Smooth muscle cell (in vitro differentiated cells): ENCODE results near the gene USP48. TPM values are rescaled to one million over a fixed set of nuclear protein-coding genes. Genes with fewer than 3 reads are reported as not detected.

ENCODE experiments used
- DNase-seq: peaks from one replicate; lab custom pipeline; 2025; ENCODE audit not compliant: unreplicated experiment; lab: John Stamatoyannopoulos, UW
- H2AFZ ChIP-seq: fragments of 200-600 bp; sonication (generic); 2 replicates; pipeline ENCODE4 v1.6.0; 2016; ENCODE audit warnings: antibody characterized with exemption, low read depth, mild to moderate bottlenecking
- H3F3A ChIP-seq: fragments of 200-600 bp; sonication (generic); 2 replicates; pipeline ENCODE4 v1.6.0; 2017; ENCODE audit warnings: antibody characterized with exemption, low read depth
- H3K27ac ChIP-seq: fragments of 200-600 bp; sonication (generic); 2 replicates; pipeline ENCODE4 v1.5.1; 2016; ENCODE audit warnings: low read depth, mild to moderate bottlenecking
- H3K27me3 ChIP-seq: fragments of 200-600 bp; sonication (generic); 2 replicates; pipeline ENCODE4 v1.6.1; 2016; ENCODE audit warnings: low read depth, mild to moderate bottlenecking
- H3K36me3 ChIP-seq: fragments of 200-600 bp; sonication (generic); 2 replicates; pipeline ENCODE4 v1.5.1; 2016; ENCODE audit warnings: low read depth
- H3K4me1 ChIP-seq: fragments of 200-600 bp; sonication (generic); 2 replicates; pipeline ENCODE4 v1.5.1; 2016; ENCODE audit warnings: low read depth
- H3K4me2 ChIP-seq: fragments of 200-600 bp; sonication (generic); 2 replicates; pipeline ENCODE4 v1.6.0; 2016; ENCODE audit warnings: mild to moderate bottlenecking
- H3K4me3 ChIP-seq: fragments of 200-600 bp; sonication (generic); 2 replicates; pipeline ENCODE4 v1.5.1; 2016; ENCODE audit warnings: mild to moderate bottlenecking
- H3K79me2 ChIP-seq: fragments of 200-600 bp; sonication (generic); 2 replicates; pipeline ENCODE4 v1.6.0; 2016; ENCODE audit warnings: low read depth, mild to moderate bottlenecking
- H3K9ac ChIP-seq: fragments of 200-600 bp; sonication (generic); 2 replicates; pipeline ENCODE4 v1.6.0; 2016; ENCODE audit warnings: low read depth
- H3K9me3 ChIP-seq: fragments of 200-600 bp; sonication (generic); replicated peaks from 2 replicates; pipeline ENCODE4 v1.5.1; 2016; ENCODE audit warnings: low read depth
- H4K20me1 ChIP-seq: fragments of 200-600 bp; sonication (generic); 2 replicates; pipeline ENCODE4 v1.6.0; 2016; ENCODE audit warnings: low read depth
- WGBS: methylation state at CpG from one replicate; pipeline ENCODE4 v1.1.7; 2016; ENCODE audit warnings: low lambda C conversion rate; 5-methylcytosine and 5-hydroxymethylcytosine counted together
- polyA plus RNA-seq: library from polyadenylated mRNA; unstranded; fragments of >200 nt; fragmentation: Nextera tagmentation; extraction: Ambion mirVana; gene quantifications from 2 replicates; pipeline ENCODE4 v1.2.1, GENCODE V29; 2016
- total RNA-seq: library from RNA; depleted of rRNA; stranded (reverse); fragments of >200 nt; gene quantifications from 2 replicates; pipeline ENCODE4 v1.2.3, GENCODE V29; 2014
- TF ChIP-seq, protein P1 (sequence below): fragments of 200-600 bp; sonication (generic); IDR thresholded peaks from 2 replicates; pipeline ENCODE4 v1.5.1; 2017; ENCODE audit warnings: borderline replicate concordance, mild to moderate bottlenecking, antibody characterized with exemption; ENCODE audit not compliant: insufficient read depth, poor library complexity, severe bottlenecking

USP48 gene
- total and polyA plus RNA-seq, 2 experiments from 2014 or later, result 34.5 to 76.0 TPM

DNA sequence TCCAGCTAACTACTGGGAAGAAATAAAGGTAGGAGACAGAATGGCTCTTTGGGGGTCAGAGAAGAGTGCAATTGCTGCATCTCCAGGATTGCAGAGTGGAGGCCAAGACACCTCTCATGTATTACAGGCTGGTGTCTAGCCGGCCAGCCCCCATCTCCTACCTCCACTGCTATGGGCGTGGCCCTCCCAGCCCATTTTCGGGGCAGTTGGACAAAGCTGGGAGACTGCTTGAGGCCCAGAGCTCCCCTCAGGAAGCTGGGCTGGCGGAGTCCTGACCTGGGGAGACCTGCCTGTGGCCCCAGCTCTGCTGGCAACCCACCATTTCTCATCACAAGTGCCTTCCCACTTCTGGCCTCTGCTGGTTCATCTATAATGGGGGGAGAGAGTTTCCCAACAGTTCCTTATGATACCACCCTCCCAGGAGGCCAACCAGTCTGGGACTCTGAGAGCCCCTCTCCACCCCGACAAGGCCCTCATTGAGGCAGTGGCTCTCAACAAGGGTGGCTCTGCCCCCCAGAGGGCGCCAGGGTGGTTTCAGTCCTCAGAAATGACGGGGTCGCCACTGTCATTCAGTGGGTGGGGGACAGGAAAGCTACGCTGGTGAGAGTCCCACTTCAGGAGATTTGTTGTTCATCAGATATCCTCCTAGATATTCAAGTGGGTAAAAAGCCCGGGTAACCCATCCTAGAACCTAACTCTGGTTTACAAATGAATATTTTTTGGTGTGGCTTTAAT lies 125.3 kb downstream of the USP48 start:
- DNase-seq, result no peak
- Histone ChIP-seq H3K27ac (no peak overlapping the region), H3K4me3 (no peak overlapping the region), H3K9me3 (no peaks in the 10 kb centered on the region), H3F3A (no peaks in the 10 kb centered on the region), H3K4me1 (no peaks in the 10 kb centered on the region), H4K20me1 (peaks cover 4% of the 10 kb centered on the region), H2AFZ (no peak overlapping the region), H3K9ac (no peak overlapping the region), H3K4me2 (no peak overlapping the region), H3K27me3 (peaks cover 18% of the 10 kb centered on the region), H3K79me2 (no peaks in the 10 kb centered on the region), H3K36me3 (no peaks in the 10 kb centered on the region)
- WGBS, result 75% methylated on average over 10 of the region's 10 CpGs
- TF ChIP-seq, protein P1, sequence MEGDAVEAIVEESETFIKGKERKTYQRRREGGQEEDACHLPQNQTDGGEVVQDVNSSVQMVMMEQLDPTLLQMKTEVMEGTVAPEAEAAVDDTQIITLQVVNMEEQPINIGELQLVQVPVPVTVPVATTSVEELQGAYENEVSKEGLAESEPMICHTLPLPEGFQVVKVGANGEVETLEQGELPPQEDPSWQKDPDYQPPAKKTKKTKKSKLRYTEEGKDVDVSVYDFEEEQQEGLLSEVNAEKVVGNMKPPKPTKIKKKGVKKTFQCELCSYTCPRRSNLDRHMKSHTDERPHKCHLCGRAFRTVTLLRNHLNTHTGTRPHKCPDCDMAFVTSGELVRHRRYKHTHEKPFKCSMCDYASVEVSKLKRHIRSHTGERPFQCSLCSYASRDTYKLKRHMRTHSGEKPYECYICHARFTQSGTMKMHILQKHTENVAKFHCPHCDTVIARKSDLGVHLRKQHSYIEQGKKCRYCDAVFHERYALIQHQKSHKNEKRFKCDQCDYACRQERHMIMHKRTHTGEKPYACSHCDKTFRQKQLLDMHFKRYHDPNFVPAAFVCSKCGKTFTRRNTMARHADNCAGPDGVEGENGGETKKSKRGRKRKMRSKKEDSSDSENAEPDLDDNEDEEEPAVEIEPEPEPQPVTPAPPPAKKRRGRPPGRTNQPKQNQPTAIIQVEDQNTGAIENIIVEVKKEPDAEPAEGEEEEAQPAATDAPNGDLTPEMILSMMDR, result no peak

DNA sequence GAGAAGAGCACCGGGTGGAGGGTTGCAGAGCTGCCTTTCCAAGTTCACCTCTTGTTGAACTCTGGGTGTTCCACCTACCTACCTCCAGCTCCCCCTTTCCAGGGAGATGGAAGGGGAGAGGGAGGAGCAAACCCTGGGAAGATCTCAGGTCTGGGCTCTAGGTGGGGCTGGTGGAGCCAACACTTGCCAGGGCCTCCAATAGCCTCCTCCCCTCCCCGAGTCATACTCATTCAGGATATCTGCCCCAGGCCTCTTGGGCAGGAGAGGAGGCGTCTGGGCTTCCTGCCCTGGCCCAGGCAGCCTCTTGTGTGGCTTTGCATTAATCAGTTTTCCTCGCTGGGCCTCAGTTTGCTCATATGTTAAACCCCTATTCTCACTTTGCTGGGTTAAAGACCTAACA lies 127.2 kb downstream of the USP48 start:
- Histone ChIP-seq H3K4me1 (no peaks in the 10 kb centered on the region), H3K27ac (no peak overlapping the region), H3K9ac (no peak overlapping the region), H3F3A (no peaks in the 10 kb centered on the region), H3K4me3 (no peak overlapping the region), H3K4me2 (no peak overlapping the region), H3K9me3 (no peaks in the 10 kb centered on the region), H2AFZ (no peak overlapping the region), H3K79me2 (no peaks in the 10 kb centered on the region), H4K20me1 (peaks cover 4% of the 10 kb centered on the region), H3K36me3 (no peaks in the 10 kb centered on the region), H3K27me3 (peaks cover 20% of the 10 kb centered on the region)
- no peak for DNase-seq
- TF ChIP-seq, protein P1, result no peak
- 37% methylated on average over 4 of the region's 4 CpGs for WGBS

DNA sequence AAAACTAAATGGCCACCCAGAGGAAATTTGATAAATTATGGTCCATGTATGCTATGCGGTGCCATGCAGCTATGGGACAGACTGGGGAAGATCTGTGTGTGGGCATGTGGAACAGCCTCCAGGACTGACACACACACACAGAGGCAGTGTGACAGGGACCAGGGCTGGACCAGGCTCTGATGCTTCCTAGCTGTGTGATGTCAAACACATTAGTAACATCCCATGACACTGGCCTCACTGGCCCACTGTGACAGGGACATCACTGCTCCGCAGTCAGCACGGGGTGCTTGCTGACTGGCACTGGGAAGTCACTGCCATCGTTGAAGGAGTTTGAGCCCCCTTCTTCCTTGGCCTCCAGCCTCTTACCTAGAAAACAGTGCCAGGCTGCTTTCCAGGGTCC lies 127.7 kb downstream of the USP48 start:
- Histone ChIP-seq H4K20me1 (peaks cover 4% of the 10 kb centered on the region), H3K4me2 (no peak overlapping the region), H3K9me3 (no peaks in the 10 kb centered on the region), H3K4me3 (no peak overlapping the region), H3K79me2 (no peaks in the 10 kb centered on the region), H3F3A (no peaks in the 10 kb centered on the region), H2AFZ (no peak overlapping the region), H3K9ac (no peak overlapping the region), H3K36me3 (no peaks in the 10 kb centered on the region), H3K27me3 (peaks cover 22% of the 10 kb centered on the region), H3K4me1 (no peaks in the 10 kb centered on the region), H3K27ac (no peak overlapping the region)
- WGBS, result 92% methylated on average over 4 of the region's 4 CpGs
- DNase-seq, result no peak
- TF ChIP-seq, protein P1, result no peak

DNA sequence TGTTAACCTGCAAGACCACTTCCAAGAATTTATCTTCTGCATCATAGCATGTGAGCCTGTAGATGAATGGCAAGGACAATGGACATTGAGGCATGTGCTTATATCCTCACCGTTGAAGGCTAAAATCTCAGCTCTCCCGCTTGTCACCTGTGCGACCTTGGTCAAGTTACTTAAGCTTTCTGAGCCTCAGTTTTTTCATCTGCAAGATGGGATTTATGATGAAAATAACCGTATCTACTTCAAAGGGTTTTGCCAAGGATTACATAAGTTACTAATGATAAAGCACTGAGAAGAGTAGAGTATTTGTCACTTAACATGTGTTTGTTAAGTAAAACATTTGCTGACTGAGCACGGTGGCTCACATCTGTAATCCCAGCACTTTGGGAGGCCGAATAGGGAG lies 128.7 kb downstream of the USP48 start:
- no peak overlapping the region for H3K4me3 ChIP-seq
- H3K4me2 ChIP-seq, result no peak overlapping the region
- peaks cover 14% of the 10 kb centered on the region for H3K27me3 ChIP-seq
- H3K27ac ChIP-seq, result no peak overlapping the region
- no peaks in the 10 kb centered on the region for H3K79me2 ChIP-seq
- no peaks in the 10 kb centered on the region for H3K4me1 ChIP-seq
- no peaks in the 10 kb centered on the region for H4K20me1 ChIP-seq
- H3K36me3 ChIP-seq, result no peaks in the 10 kb centered on the region
- WGBS, result 89% methylated on average over 6 of the region's 6 CpGs
- H3K9me3 ChIP-seq, result no peaks in the 10 kb centered on the region
- DNase-seq, result no peak
- no peaks in the 10 kb centered on the region for H3F3A ChIP-seq
- TF ChIP-seq, protein P1, result no peak
- no peak overlapping the region for H2AFZ ChIP-seq
- no peak overlapping the region for H3K9ac ChIP-seq
